Esophagus squamous epithelium (tissue), 5 donors: ENCODE data around the gene UCN. TPM values are rescaled to one million over a fixed set of nuclear protein-coding genes. Genes with fewer than 3 reads are reported as not detected.

Experiments used
- DNase-seq: peaks from one replicate; lab custom pipeline; 2025; lab: John Stamatoyannopoulos, UW
- H3K27ac ChIP-seq, 4 donors: fragments of 200-600 bp; sonication (generic); one replicate each; pipeline ENCODE4 v1.5.1; 2016 to 2019; ENCODE audit warnings: mild to moderate bottlenecking in 1 of 4
- H3K27me3 ChIP-seq, 4 donors: fragments of 200-600 bp; sonication (generic); 1 replicate in 3 of 4; 2 replicates in 1 of 4; pipeline versions ENCODE4 v1.5.1 to v1.6.0; 2017 to 2021; ENCODE audit warnings: antibody characterized with exemption in 1 of 4
- H3K36me3 ChIP-seq, 3 donors: fragments of 200-600 bp; sonication (generic); one replicate each; pipeline ENCODE4 v1.5.1; 2016 to 2019
- H3K4me1 ChIP-seq, 3 donors: fragments of 200-600 bp; sonication (generic); one replicate each; pipeline ENCODE4 v1.5.1; 2017 to 2019
- H3K4me3 ChIP-seq, 4 donors: fragments of 200-600 bp; sonication (generic); 1 replicate in 3 of 4; 2 replicates in 1 of 4; pipeline ENCODE4 v1.5.1; 2016 to 2019; ENCODE audit warnings: mild to moderate bottlenecking in 2 of 4, moderate library complexity in 1 of 4
- H3K9me3 ChIP-seq, 3 donors: fragments of 200-600 bp; sonication (generic); one replicate each; pipeline ENCODE4 v1.5.1; 2016 to 2019
- CTCF ChIP-seq, 6 experiments: fragments of 450-650 bp in 4 of 6; fragments of 200-600 bp in 2 of 6; sonication (generic) in 2 of 6; IDR thresholded peaks; one replicate each; pipeline ENCODE4 v1.5.1; 2016 to 2019; ENCODE audit warnings: antibody characterized with exemption in 6 of 6, mild to moderate bottlenecking in 4 of 6, moderate library complexity in 4 of 6
- POLR2A ChIP-seq, 4 donors: fragments of 450-650 bp; IDR thresholded peaks; one replicate each; pipeline ENCODE4 v1.6.1; 2017; ENCODE audit warnings: antibody characterized with exemption in 4 of 4, mild to moderate bottlenecking in 4 of 4, moderate library complexity in 3 of 4
- WGBS, 2 donors: methylation state at CpG; one replicate each; pipeline ENCODE4 v1.1.5; 2018; 5-methylcytosine and 5-hydroxymethylcytosine counted together
- intact Hi-C: fragments of 100-400 bp; cut with DNase I; formaldehyde crosslinking; loops from one replicate; pipeline ENCODE4 v1.15.0; 2022
- total RNA-seq, 4 donors: library from RNA; depleted of rRNA; stranded (reverse); fragments of >200 nt; gene quantifications; one replicate each; pipeline ENCODE4 v1.1.0, GENCODE V29; 2016
- donor health status: DM: yes; HTN: yes; CAD: no.

The UCN gene
- total RNA-seq, 4 donors from 2014 or later, result 1.1 TPM; not detected in 3

- no peak for DNase-seq
- Histone ChIP-seq H3K27me3 (peaks cover 12 to 47% (median 20%) of the 10 kb centered on the region in 4 donors), H3K4me3 (peak overlapping the region in 1 of 4 donors; percentile 34), H3K27ac (no peak overlapping the region), H3K36me3 (peaks cover 0 to 27% (median 0%) of the 10 kb centered on the region in 3 donors), H3K9me3 (no peaks in the 10 kb centered on the region), H3K4me1 (peaks cover 16 to 36% (median 20%) of the 10 kb centered on the region in 3 donors)
- intact Hi-C loops, result loop anchor here (10.0 kb wide), 1 partner anchor 213 kb away; no protein-coding TSS in a partner anchor
- WGBS, 2 donors, result 2% methylated on average over 16 of the region's 75 CpGs; no CpG with 5 or more reads in 1 of the 2 donors
- TF ChIP-seq CTCF (IDR thresholded peaks at IDR 0.05), result no peak
- no peak for TF ChIP-seq POLR2A (IDR thresholded peaks at IDR 0.05)
Measured at GRCh38 chr2:27307545-27308358, 493 bp downstream of the UCN start.

- Histone ChIP-seq H3K27ac (no peak overlapping the region), H3K9me3 (no peaks in the 10 kb centered on the region), H3K36me3 (peaks cover 0 to 24% (median 0%) of the 10 kb centered on the region in 3 donors), H3K4me1 (peaks cover 16 to 36% (median 20%) of the 10 kb centered on the region in 3 donors), H3K4me3 (peak overlapping the region in 1 of 4 donors; percentile 44), H3K27me3 (peaks cover 12 to 47% (median 20%) of the 10 kb centered on the region in 4 donors)
- WGBS, 2 donors, result 3 to 13% methylated on average over 5 to 6 of the region's 14 CpGs
- intact Hi-C loops, result loop anchor here (10.0 kb wide), 1 partner anchor 212 kb away; no protein-coding TSS in a partner anchor
- TF ChIP-seq POLR2A (IDR thresholded peaks at IDR 0.05) (no peak), CTCF (IDR thresholded peaks at IDR 0.05) (no peak)
- no peak for DNase-seq
Measured at GRCh38 chr2:27307287-27307544, 1.0 kb downstream of the UCN start.

- DNase-seq, result no peak
- H3K4me1 ChIP-seq, result peaks cover 16 to 36% (median 20%) of the 10 kb centered on the region in 3 donors
- intact Hi-C loops, result loop anchor here (10.0 kb wide), 1 partner anchor 212 kb away; no protein-coding TSS in a partner anchor
- peaks cover 0 to 19% (median 0%) of the 10 kb centered on the region in 3 donors for H3K36me3 ChIP-seq
- H3K27ac ChIP-seq, result no peak overlapping the region
- TF ChIP-seq CTCF (IDR thresholded peaks at IDR 0.05), result no peak
- no peak for TF ChIP-seq POLR2A (IDR thresholded peaks at IDR 0.05)
- WGBS, 2 donors, result 3% methylated on average over 21 of the region's 51 CpGs; no CpG with 5 or more reads in 1 of the 2 donors
- peaks cover 12 to 47% (median 20%) of the 10 kb centered on the region in 4 donors for H3K27me3 ChIP-seq
- no peaks in the 10 kb centered on the region for H3K9me3 ChIP-seq
- H3K4me3 ChIP-seq, result peak overlapping the region in 2 of 4 donors; percentile 5 to 44
Measured at GRCh38 chr2:27306573-27307286, 1.5 kb downstream of the UCN start.

GRCh38 chr2:27306136-27306535, 2.1 kb downstream of the UCN start:
- TF ChIP-seq POLR2A (IDR thresholded peaks at IDR 0.05) (no peak), CTCF (IDR thresholded peaks at IDR 0.05) (no peak)
- no peak for DNase-seq
- no peaks in the 10 kb centered on the region for H3K9me3 ChIP-seq
- H3K36me3 ChIP-seq, result peaks cover 0 to 13% (median 0%) of the 10 kb centered on the region in 3 donors
- WGBS, 2 donors, result 27 to 63% methylated on average over 5 to 12 of the region's 26 CpGs
- peaks cover 12 to 47% (median 20%) of the 10 kb centered on the region in 4 donors for H3K27me3 ChIP-seq
- no peak overlapping the region for H3K27ac ChIP-seq
- peak overlapping the region in 1 of 4 donors; percentile 44 for H3K4me3 ChIP-seq
- peaks cover 16 to 36% (median 20%) of the 10 kb centered on the region in 3 donors for H3K4me1 ChIP-seq
- intact Hi-C loops, result loop anchor here (10.0 kb wide), 1 partner anchor 211 kb away; no protein-coding TSS in a partner anchor
